Endothelial cell of umbilical vein (primary cell): Measurements from ENCODE around the gene OSBPL10.

ENCODE experiments used
- POLR2A ChIP-seq: IDR thresholded peaks from 2 replicates; pipeline ENCODE4 v1.6.1; 2012; ENCODE audit warnings: low read depth, mild to moderate bottlenecking, control low read depth, low read length
- TF ChIP-seq, protein P1 (sequence below), 2 donors: IDR thresholded peaks; 1 replicate in 1 of 2; 2 replicates in 1 of 2; pipeline ENCODE4 v1.5.1; 2011; ENCODE audit warnings: low read length in 2 of 2, mild to moderate bottlenecking in 2 of 2, moderate library complexity in 2 of 2, control low read depth in 1 of 2, inconsistent platforms in 1 of 2, low read depth in 1 of 2; ENCODE audit not compliant: insufficient read depth in 1 of 2; ENCODE audit errors: extremely low read depth in 1 of 2

DNA sequence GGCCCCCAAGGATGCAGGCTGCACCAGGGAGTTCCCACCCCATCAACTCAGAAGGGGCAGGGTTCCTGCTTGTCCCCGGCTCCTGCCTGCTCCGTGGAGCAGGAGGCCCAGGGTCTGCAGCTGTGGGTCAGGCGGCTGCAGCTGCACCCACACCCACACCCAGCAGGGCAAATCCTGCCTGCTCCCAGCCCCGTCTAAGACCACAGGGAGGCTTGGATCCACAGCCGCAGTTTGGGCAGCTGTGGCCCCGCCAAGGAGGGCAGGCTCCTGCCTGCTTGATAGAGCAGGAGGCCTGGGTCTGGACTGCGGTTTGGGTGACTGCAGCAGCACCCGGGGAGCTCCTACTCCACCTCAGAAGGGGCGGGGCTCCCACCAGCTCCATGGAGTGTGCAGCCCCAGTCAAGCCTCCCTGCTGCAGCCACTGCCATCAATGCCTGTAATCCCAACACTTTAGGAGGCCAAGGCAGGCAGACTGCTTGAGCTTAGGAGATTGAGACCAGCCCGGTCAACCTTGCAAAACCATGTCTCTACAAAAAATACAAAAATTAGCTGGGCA lies 163.6 kb downstream of the OSBPL10 start:
- TF ChIP-seq POLR2A: no peak
- TF ChIP-seq, protein P1, sequence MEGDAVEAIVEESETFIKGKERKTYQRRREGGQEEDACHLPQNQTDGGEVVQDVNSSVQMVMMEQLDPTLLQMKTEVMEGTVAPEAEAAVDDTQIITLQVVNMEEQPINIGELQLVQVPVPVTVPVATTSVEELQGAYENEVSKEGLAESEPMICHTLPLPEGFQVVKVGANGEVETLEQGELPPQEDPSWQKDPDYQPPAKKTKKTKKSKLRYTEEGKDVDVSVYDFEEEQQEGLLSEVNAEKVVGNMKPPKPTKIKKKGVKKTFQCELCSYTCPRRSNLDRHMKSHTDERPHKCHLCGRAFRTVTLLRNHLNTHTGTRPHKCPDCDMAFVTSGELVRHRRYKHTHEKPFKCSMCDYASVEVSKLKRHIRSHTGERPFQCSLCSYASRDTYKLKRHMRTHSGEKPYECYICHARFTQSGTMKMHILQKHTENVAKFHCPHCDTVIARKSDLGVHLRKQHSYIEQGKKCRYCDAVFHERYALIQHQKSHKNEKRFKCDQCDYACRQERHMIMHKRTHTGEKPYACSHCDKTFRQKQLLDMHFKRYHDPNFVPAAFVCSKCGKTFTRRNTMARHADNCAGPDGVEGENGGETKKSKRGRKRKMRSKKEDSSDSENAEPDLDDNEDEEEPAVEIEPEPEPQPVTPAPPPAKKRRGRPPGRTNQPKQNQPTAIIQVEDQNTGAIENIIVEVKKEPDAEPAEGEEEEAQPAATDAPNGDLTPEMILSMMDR (IDR thresholded peaks at IDR 0.05; ENCODE audit: extremely low read depth in 1 of 2, insufficient read depth in 1 of 2, low read depth in 1 of 2, low read length in 2 of 2): no peak
